AG08396 (cell line): ENCODE measurements around the gene GGT5.
"Not testable (repeated sequence)": the region's sequence is repeated elsewhere in the genome, so short reads cannot be mapped to it uniquely, and the experiment has no call there.

Experiments used
- DNase-seq: peaks from one replicate; pipeline ENCODE4 v3.0.0; 2012; ENCODE audit warnings: low spot score, mixed read lengths

The GGT5 gene

DNA sequence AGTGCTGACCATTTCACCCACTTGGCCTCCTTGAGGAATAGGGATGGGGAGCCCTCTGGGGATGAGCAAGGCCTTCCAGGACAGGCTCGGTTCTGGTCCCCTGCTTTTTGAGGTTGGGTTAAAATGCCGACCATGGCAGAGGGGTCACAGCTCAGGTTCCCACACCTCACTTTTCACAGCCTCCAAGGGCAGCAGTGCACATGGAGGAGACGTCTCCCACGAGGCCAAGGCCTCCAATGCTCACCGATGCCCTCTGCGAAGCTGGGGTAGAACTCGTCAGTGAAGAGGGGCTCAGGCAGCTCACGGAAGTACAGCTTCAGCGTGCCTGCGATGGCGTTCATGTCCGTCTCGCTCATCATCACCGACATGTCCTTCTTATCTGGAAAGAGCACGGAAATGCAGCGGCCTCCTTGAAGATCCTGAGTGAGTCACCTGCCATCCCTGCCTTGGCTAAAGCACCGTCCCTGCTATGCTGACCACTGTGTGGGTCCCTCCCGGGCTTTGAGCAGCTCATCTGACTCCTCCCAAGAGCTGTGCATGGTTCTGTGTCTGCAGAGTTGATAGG, 17.4 kb upstream of the GGT5 start:
- not testable (repeated sequence) for DNase-seq

DNA sequence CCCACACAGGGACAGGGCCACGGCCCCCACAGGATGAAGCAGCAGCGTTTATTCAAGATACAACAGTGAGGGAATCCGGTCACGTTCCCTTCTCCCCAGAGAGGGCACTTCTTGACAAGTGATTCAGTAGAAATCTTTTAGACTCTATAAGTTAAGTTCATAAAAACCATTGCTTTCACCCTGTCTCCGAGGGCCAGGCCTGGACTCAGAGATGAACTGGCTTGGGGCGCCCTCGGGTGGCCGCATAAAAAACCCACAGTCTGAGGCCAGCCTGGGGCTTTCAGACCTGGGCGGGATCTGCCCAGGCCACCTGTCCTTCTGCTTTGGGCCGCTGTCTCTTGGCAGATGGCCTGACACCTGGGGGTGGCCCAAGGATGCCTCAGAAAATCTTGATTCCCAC, 14.6 kb upstream of the GGT5 start:
- DNase-seq, result not testable (repeated sequence)

DNA sequence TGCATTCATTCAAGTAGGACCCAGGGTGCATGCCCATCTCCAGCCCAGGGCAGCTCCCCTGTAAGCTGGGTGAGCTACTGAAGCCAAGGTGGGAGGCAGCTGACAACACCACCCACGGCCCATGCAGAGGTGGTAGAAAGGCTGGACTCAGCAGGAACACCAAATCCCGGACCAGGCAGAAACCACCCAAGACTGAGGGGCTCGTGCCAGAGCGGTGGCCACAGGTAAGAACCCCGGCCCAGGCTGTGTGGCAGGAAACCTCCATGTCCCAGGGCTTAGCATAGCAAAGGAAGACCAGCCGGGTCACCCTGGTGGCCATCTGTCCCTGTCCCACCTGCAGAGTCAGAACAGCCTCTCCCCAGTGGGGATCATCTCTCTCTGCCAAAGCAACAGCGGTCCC, 11.9 kb upstream of the GGT5 start:
- DNase-seq, result not testable (repeated sequence)

DNA sequence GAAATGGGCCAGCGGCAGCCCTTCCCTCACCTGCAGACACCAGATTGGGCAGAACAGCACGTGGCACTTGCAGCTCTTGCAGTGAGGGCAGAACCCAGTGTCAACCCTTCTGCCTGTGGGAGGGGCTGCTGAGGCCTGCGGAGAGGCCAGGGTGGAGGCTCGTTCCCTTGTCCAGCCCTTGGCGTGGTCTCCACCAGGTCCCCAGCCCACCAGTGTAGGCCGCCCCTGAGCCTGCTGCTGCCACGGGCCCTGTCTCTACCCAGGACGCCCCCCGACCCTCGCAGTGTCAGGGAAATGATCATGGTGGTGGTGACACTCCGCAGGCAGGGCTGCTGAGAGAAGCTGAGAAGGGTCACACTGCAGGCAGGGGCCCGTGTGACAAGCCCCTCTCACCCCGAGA, 11.3 kb upstream of the GGT5 start:
- DNase-seq, result not testable (repeated sequence)

DNA sequence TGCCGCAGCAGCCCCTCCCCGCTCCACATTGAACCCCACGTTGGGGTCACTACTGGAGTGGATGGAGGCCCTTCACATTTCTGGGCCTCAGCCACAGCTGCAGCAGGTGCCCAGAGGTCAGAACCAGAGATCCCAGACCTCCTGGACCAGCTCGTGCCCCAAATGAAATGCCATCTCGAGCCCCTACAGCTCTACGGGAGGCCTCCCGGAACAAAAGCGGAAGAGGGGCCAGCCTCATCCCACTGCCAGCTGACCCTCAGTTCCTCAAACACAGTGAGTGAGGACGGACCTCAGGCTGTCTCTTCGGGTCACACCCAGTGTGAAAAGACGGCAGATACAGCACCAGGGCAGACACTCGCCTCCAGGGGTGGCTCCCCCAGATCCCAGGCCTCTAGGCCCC, 8.2 kb upstream of the GGT5 start:
- DNase-seq, result not testable (repeated sequence)

DNA sequence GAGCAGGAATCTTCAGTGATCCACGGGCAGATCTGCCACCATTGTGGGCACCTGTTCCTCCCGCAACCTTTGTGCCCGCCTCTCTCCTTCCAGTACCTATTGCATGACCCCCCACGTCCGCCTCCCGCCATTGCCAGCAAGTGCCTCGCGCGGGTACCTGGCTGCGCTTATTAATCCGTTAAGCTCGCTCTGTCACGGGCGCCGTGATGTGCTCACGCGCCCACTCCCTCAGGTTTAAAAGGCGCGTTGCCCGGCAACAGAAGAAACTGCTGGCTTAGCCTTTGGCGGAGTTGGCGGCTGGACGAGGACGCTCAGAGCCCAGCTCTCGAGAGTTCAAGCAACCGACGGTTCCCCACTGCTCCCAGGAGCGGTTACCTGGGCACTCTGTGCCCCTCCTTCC, 6.4 kb upstream of the GGT5 start:
- DNase-seq, result not testable (repeated sequence)

DNA sequence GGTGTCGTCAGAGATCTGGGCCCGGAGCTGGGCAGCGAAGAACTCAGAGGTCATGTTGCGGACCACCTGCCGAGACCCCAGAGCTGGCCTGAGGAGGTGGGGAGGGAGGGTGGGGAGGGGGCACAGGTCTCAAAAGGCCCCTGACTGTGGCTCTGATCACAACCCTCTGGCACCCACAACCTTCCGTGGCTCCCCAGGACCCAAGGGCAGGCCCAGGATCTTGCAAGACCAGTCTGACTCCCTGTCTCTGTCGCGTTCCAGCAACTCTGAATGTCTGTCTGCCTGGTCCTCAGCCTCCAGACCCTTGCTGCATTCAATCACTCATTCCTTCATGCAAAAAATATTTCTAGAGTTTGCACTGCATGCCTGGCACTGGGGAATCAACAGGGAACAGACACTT, 4.5 kb upstream of the GGT5 start:
- not testable (repeated sequence) for DNase-seq

DNA sequence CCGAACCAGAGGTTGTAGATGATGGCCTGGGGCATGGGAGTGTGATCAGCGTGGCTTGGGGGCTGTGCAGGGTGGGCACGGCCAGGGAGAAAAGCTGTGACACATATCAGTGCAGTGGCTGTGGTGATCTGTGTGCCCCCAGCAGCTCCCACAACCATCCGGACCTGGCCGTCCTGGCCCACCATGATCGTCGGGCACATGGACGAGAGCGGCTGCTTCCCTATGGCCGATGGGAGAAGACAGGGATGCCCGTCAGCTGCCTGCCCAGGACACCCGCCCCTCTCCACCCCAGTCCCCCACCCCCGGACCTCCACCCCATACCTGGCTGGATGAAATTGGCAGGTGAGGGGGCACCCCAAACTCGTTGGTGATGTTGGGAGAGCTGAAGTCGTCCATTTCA, 3.7 kb upstream of the GGT5 start:
- DNase-seq, result not testable (repeated sequence)

DNA sequence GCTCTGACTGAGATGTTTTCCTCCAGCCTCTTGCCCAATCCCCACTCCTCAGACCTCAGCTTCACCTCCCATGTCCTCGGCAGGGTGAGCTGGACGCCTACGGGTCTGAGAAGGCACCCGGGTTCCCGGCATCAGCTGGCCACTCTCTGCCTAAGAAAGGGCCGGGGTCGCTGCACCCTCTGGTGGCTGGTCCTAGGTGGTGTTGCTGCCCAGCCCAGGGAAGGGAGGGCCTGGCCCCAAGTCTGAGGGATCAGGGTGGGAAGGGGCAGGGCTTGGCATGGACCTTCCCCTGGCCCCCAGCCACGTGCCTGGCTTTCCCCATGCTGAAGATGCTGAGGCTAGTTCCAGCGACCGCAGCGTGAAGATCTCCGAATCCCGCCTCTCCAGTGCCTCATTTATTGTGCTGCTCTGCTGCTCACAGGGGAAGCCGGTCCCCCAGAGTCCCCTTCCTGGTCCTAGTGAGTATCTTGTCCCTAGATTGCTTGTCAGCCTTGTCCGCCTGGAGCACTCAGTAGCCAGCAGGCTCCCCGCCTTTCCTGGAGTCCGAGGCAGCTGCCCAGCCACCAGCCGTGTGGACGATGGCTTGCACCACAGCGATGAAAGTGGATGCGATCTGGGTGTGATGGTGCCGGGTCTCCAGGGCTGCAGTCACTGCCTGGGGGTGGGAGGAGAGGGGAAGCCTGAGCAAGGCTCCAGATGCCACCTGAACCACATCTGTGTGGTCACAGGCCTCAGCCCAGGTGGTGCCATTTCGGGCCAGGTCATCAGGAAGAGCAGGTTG, 2.9 kb upstream of the GGT5 start:
- DNase-seq, result peak; percentile 95

DNA sequence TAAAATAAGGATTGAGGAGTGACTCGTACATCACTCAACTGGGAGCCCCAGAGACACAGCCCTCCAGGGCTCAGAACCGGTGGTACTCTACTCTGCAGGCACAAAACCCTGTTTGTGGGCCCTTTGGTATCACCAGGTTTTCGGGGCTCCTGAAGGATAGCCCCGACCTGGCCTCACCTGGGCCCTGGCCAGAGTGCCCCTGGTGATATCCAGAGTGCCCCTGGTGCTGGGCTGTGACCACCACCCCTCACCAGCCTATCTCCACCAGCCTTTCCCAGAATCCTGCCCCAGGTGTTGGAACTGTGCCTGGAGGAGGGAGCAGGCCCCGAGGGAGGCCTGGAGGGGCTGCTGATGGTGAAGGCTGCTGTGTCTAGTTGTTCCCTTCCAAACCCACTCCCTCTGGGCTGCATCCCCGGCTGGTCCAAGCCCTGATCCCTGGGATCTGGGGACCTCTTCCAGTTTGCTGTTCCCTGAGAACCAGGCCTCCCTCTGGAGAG, 2.2 kb upstream of the GGT5 start:
- peak; percentile 10 for DNase-seq

DNA sequence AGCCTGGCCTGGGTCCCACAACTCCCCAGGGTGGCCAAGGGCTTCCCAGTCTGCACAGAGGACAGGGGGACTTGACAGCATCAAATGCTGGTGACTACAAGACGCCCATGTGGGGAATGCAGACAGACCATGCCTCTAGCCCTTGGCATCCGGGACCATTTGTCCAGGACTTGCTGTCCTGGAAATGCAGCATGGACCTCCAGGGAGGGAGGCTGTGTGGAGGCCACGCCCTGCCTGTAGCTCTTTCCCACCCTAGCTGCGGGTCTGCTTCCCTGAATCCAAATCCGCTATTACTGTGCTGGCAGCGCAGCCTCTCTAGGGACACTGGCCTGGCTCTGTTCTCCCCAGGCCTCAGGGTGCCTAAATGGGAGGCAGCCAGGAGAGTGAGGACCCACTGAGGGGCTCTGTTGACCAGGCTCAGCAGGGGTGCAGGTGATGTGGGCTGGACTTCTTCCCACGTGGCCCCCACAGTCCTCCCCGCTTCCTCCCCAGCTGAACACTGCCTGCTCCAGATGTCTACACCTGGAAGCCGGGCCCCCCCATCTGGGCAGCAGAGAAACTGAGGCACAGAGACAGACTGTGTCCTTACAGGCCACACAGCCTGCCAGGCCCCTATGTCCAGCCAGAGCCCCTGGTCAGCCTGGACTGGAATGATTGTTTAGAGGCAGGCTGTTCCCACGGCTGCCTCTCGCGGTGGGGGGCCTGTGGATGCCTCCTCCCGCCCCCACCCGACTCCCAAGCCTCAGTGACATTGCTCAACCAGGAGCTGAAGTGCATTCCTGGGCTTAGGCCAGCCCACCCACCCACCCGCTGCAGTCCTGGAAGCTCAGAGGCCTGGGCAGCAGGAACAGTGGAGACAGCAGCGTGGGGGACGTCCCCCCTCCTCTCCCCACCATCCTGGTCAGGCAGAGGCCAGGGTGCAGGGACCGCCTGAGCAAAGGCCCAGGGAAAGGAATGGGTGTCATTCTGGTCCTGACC, 991 bp upstream of the GGT5 start:
- DNase-seq, result peak; percentile 42

DNA sequence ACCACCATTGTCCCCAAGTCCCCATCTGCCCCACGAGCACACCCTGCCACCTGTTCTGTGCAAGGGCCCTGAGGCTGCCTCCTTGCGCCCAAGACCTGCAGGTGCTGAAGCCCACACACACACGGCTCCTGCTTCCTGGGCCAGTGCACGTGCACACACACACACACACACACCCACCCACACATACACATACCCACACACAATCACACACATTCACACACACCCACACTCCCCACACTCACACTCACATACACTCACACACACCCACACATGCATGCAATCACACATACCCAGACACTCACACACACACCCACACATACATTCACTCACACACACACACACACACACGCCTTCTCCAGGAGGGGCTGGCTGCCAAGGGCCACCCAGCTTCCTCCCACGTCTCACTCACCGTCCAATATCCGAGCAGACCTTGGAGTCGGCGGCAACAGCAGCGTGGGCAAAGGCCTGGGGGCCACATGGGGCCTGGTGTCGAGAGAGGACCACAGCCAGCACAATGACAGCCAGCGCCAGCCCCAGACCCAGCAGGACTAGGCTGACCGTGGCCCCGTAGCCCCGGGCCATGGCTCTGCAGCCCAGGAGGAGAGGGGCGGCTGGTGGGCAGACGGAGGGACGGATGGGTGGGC, 616 bp downstream of the GGT5 start:
- DNase-seq, result no peak

DNA sequence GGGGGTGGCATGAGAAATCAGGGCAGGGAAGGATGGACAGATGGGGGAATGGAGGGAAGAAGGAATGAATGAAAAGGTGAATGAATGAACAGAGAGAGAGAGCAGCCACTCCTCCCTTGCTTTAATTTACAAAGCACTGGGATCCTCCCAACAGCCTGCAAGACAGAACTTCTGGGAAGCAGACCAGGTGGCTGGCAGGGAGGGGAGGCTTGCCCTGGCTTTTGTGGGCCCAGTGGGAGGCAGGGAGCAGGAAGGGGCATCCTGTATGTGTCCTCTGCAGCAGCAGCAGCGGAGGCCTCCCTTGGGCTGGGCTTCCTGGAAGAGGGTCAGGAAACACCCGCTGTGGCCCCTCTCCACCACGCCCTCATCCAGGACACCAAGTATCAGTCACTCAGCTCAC, 1.5 kb downstream of the GGT5 start:
- not testable (repeated sequence) for DNase-seq

DNA sequence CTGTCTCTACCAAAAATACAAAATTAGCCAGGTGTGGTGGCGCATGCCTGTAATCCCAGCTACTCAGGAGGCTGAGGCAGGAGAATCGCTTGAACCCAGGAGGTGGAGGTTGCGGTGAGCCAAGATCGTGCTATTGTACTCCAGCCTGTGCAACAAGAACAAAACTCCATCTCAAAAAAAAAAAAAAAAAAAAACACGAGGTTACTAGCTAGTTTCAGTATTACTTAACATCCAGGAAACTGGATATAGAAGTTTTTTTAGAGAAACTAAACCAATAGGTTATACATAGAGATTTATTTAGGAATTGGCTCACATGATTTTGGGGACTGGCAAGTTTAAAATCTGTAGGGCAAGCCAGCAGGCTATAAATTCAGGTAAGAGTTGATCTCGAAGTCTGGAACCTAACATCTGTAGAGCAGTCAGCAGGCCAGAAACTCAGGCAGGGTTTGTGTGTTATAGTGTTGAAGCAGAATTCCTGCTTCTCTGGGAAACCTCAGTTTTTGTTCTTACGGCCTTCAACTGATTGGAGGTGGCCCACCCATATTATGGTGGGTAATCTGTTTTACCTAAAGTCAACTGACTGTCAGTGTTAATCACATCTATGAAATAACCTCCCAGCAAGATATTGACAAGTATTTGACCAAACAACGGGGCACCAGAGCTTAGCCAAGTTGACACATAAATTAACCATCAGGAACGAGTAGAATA, 3.7 kb downstream of the GGT5 start:
- not testable (repeated sequence) for DNase-seq

DNA sequence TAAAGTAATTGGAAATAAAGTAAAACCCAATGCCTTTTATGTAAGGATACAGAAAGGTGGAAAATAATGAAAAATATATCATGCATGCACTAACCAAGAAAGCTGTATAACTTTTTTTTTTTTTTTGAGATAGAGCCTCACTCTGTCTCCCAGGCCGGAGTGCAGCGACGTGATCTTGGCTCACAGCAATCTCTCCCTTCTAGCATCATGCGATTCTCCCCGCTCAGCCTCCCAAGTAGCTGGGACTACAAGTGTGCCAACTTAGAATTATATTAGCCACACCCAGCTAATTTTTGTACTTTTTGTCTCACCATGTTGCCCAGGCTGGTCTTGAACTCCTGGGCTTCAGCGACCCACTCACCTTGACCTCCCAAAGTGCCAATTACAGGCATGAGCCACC, 4.5 kb downstream of the GGT5 start:
- no peak for DNase-seq

DNA sequence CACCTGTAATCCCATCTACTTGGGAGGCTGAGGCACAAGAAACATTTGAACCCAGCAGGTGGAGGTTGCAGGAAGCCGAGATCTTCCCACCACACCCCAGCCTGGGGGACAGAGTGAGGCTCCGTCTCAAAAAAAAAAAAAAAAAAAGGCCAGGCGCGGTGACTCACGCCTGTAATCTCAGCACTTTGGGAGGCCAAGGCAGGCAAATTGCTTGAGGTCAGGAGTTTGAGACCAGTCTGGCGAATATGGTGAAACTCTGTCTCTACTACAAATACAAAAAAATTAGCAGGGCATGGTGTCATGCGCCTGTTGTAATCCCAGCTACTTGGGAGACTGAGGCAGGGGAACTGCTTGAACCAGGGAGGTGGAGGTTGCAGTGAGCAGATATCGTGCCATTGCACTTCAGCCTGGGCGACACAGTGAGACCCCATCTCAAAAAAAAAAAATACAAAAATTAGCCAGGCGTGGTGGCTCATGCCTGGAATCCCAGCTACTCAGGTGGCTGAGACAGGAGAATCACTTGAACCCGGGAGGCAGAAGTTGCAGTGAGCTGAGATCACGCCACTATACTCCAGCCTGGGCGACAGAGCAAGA, 6.7 kb downstream of the GGT5 start:
- not testable (repeated sequence) for DNase-seq

DNA sequence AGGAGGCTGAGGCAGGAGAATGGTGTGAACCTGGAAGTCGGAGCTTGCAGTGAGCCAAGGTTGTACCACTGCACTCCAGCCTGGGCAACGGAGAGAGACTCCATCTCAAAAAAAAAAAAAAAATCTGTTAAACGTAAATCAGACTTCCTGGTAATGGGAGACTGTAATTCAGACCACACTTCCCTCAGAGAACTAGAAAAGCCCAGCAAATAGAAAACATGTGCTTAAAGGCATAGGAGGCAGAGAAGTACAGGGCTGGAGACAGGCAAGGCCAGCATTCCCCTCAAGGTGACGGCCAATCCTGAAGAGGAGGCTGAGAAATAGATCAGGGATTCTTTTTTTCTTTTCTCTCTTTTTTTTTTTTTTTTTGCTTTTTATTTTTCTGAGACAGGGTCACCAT, 8.2 kb downstream of the GGT5 start:
- no peak for DNase-seq

DNA sequence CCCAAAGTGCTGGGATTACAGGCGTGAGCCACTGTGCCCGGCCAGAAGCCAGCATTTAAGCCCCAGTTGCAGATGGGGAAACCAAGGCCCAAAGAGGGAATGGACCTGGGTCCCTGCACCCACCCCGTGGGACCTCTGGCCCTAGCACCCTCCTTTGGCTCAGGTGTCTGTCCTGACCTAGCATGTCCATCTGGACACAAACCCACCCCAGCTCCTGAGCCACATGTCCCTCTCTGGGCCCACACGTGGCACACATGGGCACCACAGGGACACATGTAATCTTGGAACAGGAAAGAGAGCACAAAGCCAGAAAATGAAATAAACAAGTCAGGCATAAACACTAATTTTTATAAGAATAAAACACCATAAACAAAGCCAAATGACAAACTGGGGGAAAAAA, 9.6 kb downstream of the GGT5 start:
- DNase-seq, result no peak

DNA sequence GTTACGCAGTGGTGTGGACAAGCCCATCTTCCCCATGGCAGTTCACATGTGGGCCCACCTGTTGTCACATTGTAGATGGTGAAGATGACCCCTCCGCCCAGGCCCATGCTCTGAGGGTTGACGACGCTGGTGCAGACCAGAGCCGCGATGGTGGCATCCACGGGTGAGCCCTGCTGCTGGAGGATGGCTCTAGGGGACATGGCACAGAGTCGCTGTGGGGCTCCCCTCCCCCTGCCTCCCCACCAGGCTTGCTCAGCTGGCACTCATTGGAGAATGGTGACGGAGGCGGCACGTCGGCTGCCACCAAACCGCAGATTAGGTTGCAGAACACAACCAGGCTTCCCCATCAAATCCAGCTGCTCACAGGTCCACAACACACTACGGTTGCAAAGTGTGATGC, 11.1 kb downstream of the GGT5 start:
- no peak for DNase-seq

DNA sequence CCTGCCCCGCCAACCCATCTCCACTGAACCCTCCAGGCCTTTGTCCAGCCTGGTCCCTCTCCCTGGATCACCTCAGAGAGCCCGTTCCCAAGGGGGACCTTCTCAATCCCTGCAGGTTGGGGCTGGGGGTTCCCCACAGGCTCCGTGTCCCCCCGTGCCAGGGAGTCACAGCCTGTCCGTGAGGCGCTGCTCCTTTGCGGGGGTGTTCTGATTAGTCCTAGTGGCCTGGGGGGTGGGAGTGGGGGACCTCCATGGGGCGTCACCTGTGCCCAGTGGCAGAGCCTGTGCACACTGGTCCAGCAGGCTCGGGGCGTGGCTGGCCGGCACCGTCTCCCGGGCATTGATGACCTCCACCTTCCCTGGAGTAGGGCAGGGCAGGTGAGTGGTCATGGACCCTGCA, 11.6 kb downstream of the GGT5 start:
- no peak for DNase-seq

DNA sequence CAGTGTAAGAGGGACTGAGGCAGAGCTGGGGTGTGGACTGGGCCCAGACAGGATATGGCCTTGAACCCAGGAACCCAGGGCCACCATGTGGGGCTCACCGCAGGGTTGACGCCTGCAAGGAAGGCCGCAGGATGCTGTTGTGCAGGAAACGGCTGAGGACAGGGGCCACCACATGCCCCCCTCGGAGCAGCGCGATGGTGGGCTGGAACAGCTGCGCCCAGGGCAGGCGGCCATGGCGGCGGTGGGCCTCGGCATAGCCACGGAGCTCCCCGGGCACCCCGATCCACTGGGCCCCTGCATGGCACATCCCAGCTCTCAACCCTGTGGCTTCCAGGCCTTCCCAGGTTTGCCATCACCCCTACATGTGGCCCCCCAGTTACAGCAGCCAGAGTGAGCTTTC, 12.2 kb downstream of the GGT5 start:
- no peak for DNase-seq
